Uterus (tissue), 2 donors: Measurements from ENCODE around the gene USP40.

Source experiments
- POLR2A ChIP-seq, 2 donors: fragments of 450-650 bp; IDR thresholded peaks; one replicate each; pipeline ENCODE4 v1.6.1; 2016; ENCODE audit warnings: antibody characterized with exemption in 2 of 2, mild to moderate bottlenecking in 1 of 2, moderate library complexity in 1 of 2
- TF ChIP-seq, protein P1 (sequence below), 4 experiments: fragments of 200-600 bp in 2 of 4; fragments of 450-650 bp in 2 of 4; sonication (generic) in 2 of 4; IDR thresholded peaks; one replicate each; pipeline ENCODE4 v1.5.1; 2016 to 2019; ENCODE audit warnings: antibody characterized with exemption in 4 of 4, mild to moderate bottlenecking in 2 of 4, moderate library complexity in 1 of 4

DNA sequence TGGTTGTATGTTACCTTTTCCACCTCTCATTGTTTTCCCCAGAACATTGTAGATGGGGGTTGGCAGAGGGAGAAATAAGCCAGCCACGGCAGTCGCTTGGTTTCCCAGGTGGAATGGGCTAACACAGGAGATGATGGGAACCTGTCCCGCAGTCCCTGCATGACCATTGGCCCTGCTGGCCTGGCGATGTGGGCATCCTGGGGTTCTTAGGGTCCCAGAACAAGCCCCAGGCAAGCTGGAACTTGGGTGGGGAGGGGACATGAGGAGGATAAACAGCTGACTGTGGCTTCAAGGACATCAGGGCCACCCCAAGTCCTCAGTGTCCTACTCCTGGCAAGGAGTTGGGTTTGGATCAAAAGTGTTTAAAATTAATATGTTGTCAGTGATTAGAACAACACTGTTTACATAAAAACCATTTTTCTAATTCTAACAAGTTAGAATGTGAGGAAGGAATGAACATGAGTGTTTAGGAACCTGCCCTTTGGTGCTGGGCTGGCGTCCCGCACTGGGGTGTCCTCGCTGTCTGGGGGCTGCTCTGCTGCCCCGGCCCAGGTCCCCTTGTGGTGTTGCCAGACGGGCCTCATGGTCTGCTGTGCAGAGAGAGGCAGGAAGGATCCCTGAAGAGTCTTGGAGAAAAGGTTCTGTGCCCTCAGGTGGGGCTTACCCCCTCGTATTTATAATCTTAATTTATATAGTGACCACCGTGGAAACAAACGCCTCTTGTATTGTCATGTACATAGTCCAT is 95.1 kb downstream of the USP40 start:
- TF ChIP-seq POLR2A (IDR thresholded peaks at IDR 0.05) = no peak
- TF ChIP-seq, protein P1, sequence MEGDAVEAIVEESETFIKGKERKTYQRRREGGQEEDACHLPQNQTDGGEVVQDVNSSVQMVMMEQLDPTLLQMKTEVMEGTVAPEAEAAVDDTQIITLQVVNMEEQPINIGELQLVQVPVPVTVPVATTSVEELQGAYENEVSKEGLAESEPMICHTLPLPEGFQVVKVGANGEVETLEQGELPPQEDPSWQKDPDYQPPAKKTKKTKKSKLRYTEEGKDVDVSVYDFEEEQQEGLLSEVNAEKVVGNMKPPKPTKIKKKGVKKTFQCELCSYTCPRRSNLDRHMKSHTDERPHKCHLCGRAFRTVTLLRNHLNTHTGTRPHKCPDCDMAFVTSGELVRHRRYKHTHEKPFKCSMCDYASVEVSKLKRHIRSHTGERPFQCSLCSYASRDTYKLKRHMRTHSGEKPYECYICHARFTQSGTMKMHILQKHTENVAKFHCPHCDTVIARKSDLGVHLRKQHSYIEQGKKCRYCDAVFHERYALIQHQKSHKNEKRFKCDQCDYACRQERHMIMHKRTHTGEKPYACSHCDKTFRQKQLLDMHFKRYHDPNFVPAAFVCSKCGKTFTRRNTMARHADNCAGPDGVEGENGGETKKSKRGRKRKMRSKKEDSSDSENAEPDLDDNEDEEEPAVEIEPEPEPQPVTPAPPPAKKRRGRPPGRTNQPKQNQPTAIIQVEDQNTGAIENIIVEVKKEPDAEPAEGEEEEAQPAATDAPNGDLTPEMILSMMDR (IDR thresholded peaks at IDR 0.05) = no peak
